OCI-LY1 (cell line): ENCODE data around the gene PPM1N.
A peak's percentile ranks its signal among the peaks of the same experiment; 100 is the strongest.

Experiments used
- H2AFZ ChIP-seq: fragments of 200-600 bp; sonication (generic), shearing (Covaris generic); 2 replicates; pipeline ENCODE4 v1.6.0; 2014; ENCODE audit warnings: antibody characterized with exemption, mild to moderate bottlenecking, low read length
- H3F3A ChIP-seq: fragments of 200-600 bp; sonication (generic), shearing (Covaris generic); 2 replicates; pipeline ENCODE4 v1.6.0; 2014; ENCODE audit warnings: mild to moderate bottlenecking, antibody characterized with exemption, low read length, moderate library complexity; ENCODE audit not compliant: insufficient read depth
- H3K27ac ChIP-seq: fragments of 200-600 bp; sonication (generic); 2 replicates; pipeline ENCODE4 v1.5.1; 2014; ENCODE audit warnings: low read length, mixed run types, mild to moderate bottlenecking, low read depth; ENCODE audit not compliant: poor library complexity, severe bottlenecking
- H3K27me3 ChIP-seq: fragments of 200-600 bp; sonication (generic); 2 replicates; pipeline ENCODE4 v1.6.0; 2014; ENCODE audit warnings: antibody characterized with exemption, mild to moderate bottlenecking, low read length, moderate library complexity; ENCODE audit not compliant: insufficient read depth
- H3K36me3 ChIP-seq: fragments of 200-600 bp; sonication (generic); 2 replicates; pipeline ENCODE4 v1.6.1; 2014; ENCODE audit warnings: mild to moderate bottlenecking, antibody characterized with exemption, low read length, moderate library complexity, mixed read lengths; ENCODE audit not compliant: insufficient read depth
- H3K4me1 ChIP-seq: fragments of 200-600 bp; sonication (generic); 2 replicates; pipeline ENCODE4 v1.5.1; 2014; ENCODE audit warnings: mild to moderate bottlenecking, low read length, moderate library complexity; ENCODE audit not compliant: insufficient read depth, severe bottlenecking
- H3K4me2 ChIP-seq: fragments of 200-600 bp; sonication (generic), shearing (Covaris generic); 2 replicates; pipeline ENCODE4 v1.6.1; 2014; ENCODE audit warnings: low read length
- H3K4me3 ChIP-seq: fragments of 200-600 bp; sonication (generic); 2 replicates; pipeline ENCODE4 v1.5.1; 2014; ENCODE audit warnings: low read length, low read depth, mild to moderate bottlenecking, mixed read lengths; ENCODE audit not compliant: poor library complexity, severe bottlenecking
- H3K79me2 ChIP-seq: fragments of 200-600 bp; shearing (Covaris generic); 2 replicates; pipeline ENCODE4 v1.6.1; 2016; ENCODE audit warnings: mixed run types, low read length, mixed read lengths; ENCODE audit not compliant: insufficient read depth
- H3K9ac ChIP-seq: fragments of 200-600 bp; sonication (generic), shearing (Covaris generic); 2 replicates; pipeline ENCODE4 v1.6.1; 2014; ENCODE audit warnings: mild to moderate bottlenecking, low read length, mixed read lengths
- H3K9me2 ChIP-seq: fragments of 200-600 bp; sonication (generic), shearing (Covaris generic); 2 replicates; pipeline ENCODE4 v1.6.1; 2014; ENCODE audit warnings: low read depth, mild to moderate bottlenecking, low read length, mixed read lengths
- H3K9me3 ChIP-seq: fragments of 200-600 bp; shearing (Covaris generic); 2 replicates; pipeline ENCODE4 v1.6.1; 2014; ENCODE audit warnings: low read length, mixed read lengths
- H4K20me1 ChIP-seq: fragments of 200-600 bp; sonication (generic), shearing (Covaris generic); 2 replicates; pipeline ENCODE4 v1.6.0; 2016; ENCODE audit warnings: mild to moderate bottlenecking, low read length; ENCODE audit not compliant: insufficient read depth
- CTCF ChIP-seq: fragments of 200-600 bp; sonication (generic), shearing (Covaris generic); IDR thresholded peaks from 2 replicates; pipeline ENCODE4 v1.5.1; 2017; ENCODE audit warnings: mild to moderate bottlenecking, antibody characterized with exemption, low read length, moderate library complexity, mixed read lengths
- EZH2 ChIP-seq: fragments of 200-600 bp; sonication (generic), shearing (Covaris generic); IDR thresholded peaks from 2 replicates; pipeline ENCODE4 v1.8.0; 2017; ENCODE audit warnings: borderline replicate concordance, mixed run types, mild to moderate bottlenecking, antibody characterized with exemption, low read length, moderate library complexity, mixed read lengths

Gene PPM1N

GRCh38 chr19:45464852-45465441, 33.3 kb upstream of the PPM1N start:
- Histone ChIP-seq H3F3A (no peaks in the 10 kb centered on the region), H3K4me3 (no peak overlapping the region), H4K20me1 (no peaks in the 10 kb centered on the region), H3K27ac (no peak overlapping the region), H3K27me3 (0 out of 2 replicates have a peak, but pooled peaks cover 6% of the 10 kb centered on the region), H3K9me3 (no peaks in the 10 kb centered on the region), H3K4me1 (peaks cover 29% of the 10 kb centered on the region), H2AFZ (no peak overlapping the region), H3K9me2 (no peaks in the 10 kb centered on the region), H3K9ac (no peak overlapping the region), H3K4me2 (no peak overlapping the region), H3K36me3 (no peaks in the 10 kb centered on the region), H3K79me2 (no peaks in the 10 kb centered on the region)
- TF ChIP-seq CTCF (no peak), EZH2 (no peak)

GRCh38 chr19:45467115-45467455, 31.2 kb upstream of the PPM1N start:
- Histone ChIP-seq H4K20me1 (no peaks in the 10 kb centered on the region), H3F3A (no peaks in the 10 kb centered on the region), H3K36me3 (no peaks in the 10 kb centered on the region), H3K27me3 (peaks cover 6% of the 10 kb centered on the region), H3K9me2 (no peaks in the 10 kb centered on the region), H3K9ac (peak overlapping the region; percentile 55), H2AFZ (no peak overlapping the region), H3K27ac (no peak overlapping the region), H3K4me3 (peak overlapping the region; percentile 74), H3K4me2 (peak overlapping the region; percentile 96), H3K79me2 (no peaks in the 10 kb centered on the region), H3K4me1 (peaks cover 28% of the 10 kb centered on the region), H3K9me3 (no peaks in the 10 kb centered on the region)
- TF ChIP-seq EZH2 (no peak), CTCF (no peak)

GRCh38 chr19:45467456-45468158, 30.6 kb upstream of the PPM1N start, which contains the start of gene FOSB:
Gene FOSB, plus strand, starts transcription at chr19:45467996. Its CDS starts 591 bp downstream, at chr19:45468587.
- Histone ChIP-seq H3F3A (no peaks in the 10 kb centered on the region), H3K9ac (peak within 1 kb of the TSS; percentile 56), H3K4me3 (peak within 1 kb of the TSS; percentile 74), H2AFZ (no peak within 1 kb of the TSS), H3K27ac (peak within 1 kb of the TSS; percentile 19), H3K36me3 (no peaks in the 10 kb centered on the region), H3K27me3 (peaks cover 9% of the 10 kb centered on the region), H3K79me2 (no peaks in the 10 kb centered on the region), H4K20me1 (no peaks in the 10 kb centered on the region), H3K9me2 (no peaks in the 10 kb centered on the region), H3K4me2 (peak within 1 kb of the TSS; percentile 96), H3K9me3 (no peaks in the 10 kb centered on the region), H3K4me1 (peaks cover 27% of the 10 kb centered on the region)
- TF ChIP-seq EZH2 (no peak), CTCF (peak; percentile 20; the same call in 1 of the 2 replicates)
